ENCODE data around the gene ZDHHC20.

ZDHHC20 gene

DNA sequence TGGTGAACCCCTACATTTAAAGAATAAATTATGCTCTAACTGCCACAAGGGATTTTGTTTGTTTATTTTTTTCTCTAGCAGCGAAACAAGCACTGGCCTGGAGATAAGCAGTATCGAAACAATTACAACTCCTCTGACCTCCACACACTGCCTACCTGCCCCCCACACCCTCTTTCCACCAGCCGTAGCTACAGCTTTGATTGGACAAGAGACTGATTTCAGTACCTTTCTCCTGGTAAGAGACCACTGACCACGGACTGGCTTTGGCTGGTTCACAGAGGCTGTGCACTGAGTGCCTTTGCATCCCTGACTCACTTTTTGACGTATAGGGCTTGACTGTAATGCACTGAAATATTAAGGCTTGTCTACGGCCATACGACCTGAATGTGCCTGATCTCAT is 7.4 kb upstream of the ZDHHC20 start:
- Histone ChIP-seq H3K27ac (no peak overlapping the region), H3K27me3 (ENCODE audit: insufficient read depth, low read depth, severe bottlenecking) (no peaks in the 10 kb centered on the region), H3K9me3 (ENCODE audit: severe bottlenecking) (peaks cover 4% of the 10 kb centered on the region), H3K36me3 (no peaks in the 10 kb centered on the region), H3K4me3 (ENCODE audit: low read depth, low read length) (no peak overlapping the region)
- TF ChIP-seq, protein P1, sequence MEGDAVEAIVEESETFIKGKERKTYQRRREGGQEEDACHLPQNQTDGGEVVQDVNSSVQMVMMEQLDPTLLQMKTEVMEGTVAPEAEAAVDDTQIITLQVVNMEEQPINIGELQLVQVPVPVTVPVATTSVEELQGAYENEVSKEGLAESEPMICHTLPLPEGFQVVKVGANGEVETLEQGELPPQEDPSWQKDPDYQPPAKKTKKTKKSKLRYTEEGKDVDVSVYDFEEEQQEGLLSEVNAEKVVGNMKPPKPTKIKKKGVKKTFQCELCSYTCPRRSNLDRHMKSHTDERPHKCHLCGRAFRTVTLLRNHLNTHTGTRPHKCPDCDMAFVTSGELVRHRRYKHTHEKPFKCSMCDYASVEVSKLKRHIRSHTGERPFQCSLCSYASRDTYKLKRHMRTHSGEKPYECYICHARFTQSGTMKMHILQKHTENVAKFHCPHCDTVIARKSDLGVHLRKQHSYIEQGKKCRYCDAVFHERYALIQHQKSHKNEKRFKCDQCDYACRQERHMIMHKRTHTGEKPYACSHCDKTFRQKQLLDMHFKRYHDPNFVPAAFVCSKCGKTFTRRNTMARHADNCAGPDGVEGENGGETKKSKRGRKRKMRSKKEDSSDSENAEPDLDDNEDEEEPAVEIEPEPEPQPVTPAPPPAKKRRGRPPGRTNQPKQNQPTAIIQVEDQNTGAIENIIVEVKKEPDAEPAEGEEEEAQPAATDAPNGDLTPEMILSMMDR (IDR thresholded peaks at IDR 0.05; ENCODE audit: low read depth, low read length): no peak
- no peak for DNase-seq

DNA sequence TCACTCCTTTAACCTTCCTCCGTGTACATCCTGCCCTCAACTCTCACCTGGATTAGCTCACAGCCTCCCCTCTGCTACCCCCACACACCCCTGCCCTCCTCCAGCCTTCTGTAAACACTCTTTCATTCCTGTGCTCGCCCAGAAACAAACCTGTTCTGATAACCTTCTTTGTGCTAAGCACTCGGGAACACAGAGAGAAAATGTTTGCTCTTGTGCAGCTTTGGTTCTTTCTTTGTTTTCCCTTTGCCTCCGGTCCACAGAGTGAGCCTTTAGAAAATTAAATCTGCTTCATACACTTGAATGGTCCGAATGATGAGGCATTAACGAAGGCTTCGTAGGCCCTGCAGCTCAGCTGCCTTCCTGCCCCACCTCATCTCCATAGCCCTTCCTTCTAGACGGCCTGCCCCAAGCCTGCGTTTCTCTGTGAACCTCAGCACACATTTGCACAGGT is 6.6 kb upstream of the ZDHHC20 start:
- TF ChIP-seq, protein P1 (IDR thresholded peaks at IDR 0.05; ENCODE audit: low read depth, low read length): no peak
- no peaks in the 10 kb centered on the region for H3K27me3 ChIP-seq (ENCODE audit: insufficient read depth, low read depth, severe bottlenecking)
- no peak overlapping the region for H3K4me3 ChIP-seq (ENCODE audit: low read depth, low read length)
- H3K36me3 ChIP-seq: no peaks in the 10 kb centered on the region
- no peaks in the 10 kb centered on the region for H3K9me3 ChIP-seq (ENCODE audit: severe bottlenecking)
- no peak for DNase-seq
- no peak overlapping the region for H3K27ac ChIP-seq

DNA sequence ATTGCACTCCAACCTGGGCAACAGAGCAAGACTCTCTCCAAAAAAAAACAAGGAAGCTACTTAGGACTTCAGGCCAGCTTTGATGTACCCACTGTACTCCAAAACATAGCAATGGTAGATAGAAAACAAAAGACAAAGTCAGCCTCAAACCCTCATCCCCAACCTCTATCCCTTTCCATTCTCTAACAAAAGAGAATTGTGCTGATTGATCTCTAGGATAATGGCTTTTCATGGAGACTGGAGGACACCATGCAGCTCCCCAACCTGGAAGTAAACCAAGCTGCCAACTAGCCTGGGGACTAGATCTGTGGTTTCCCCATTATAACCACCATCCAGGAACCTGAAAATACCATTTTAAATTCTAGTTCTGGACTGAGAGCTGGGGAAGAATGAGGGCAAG is 4.3 kb upstream of the ZDHHC20 start:
- H3K36me3 ChIP-seq: peaks cover 7% of the 10 kb centered on the region
- H3K27me3 ChIP-seq (ENCODE audit: insufficient read depth, low read depth, severe bottlenecking): no peaks in the 10 kb centered on the region
- DNase-seq: no peak
- H3K9me3 ChIP-seq (ENCODE audit: severe bottlenecking): no peaks in the 10 kb centered on the region
- H3K4me3 ChIP-seq (ENCODE audit: low read depth, low read length): no peak overlapping the region
- TF ChIP-seq, protein P1 (IDR thresholded peaks at IDR 0.05; ENCODE audit: low read depth, low read length): no peak
- H3K27ac ChIP-seq: no peak overlapping the region

DNA sequence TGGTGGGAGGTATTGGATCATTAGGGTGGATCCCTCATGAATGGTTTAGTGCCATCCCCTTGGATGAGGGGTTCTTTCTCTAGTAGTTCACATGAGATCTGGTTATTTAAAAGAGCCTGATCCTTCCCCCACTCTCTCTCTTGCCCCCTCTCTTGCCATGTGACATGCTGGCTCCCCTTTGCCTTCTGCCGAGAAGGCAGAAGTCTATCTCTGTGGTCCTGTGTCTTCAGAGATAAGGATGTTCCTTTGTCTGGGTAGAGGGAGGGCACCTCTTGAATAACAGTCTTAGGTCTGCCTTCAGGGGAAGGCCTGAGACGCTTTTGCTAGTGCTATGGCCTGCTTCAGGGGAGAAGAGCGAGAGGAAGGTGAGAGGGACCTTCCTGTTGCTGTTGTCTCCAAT is 2.0 kb upstream of the ZDHHC20 start:
- Histone ChIP-seq H3K4me3 (ENCODE audit: low read depth, low read length) (no peak overlapping the region), H3K27me3 (ENCODE audit: insufficient read depth, low read depth, severe bottlenecking) (no peaks in the 10 kb centered on the region), H3K27ac (no peak overlapping the region), H3K36me3 (peaks cover 12% of the 10 kb centered on the region), H3K9me3 (ENCODE audit: severe bottlenecking) (no peaks in the 10 kb centered on the region)
- DNase-seq: no peak
- TF ChIP-seq, protein P1 (IDR thresholded peaks at IDR 0.05; ENCODE audit: low read depth, low read length): no peak

DNA sequence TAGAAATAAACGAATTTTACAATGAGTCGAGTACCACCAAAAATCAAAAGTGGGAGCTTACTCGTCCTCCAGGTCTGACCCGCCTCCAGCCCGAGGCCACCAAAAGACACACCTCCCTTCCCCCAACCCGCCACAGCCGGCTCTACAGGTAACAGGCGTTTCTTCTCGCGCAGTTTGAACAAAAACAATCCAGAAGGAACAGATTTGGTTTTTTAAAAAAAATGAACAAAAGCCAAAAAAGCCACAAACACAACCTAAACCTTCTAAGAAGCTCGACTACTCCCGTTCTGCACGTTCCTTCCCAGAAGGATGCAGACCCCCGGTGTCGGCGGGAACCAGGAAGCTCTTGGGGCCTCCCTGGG is 671 bp downstream of the ZDHHC20 start:
- Histone ChIP-seq H3K27ac (peak overlapping the region; percentile 96), H3K27me3 (ENCODE audit: insufficient read depth, low read depth, severe bottlenecking) (no peaks in the 10 kb centered on the region), H3K9me3 (ENCODE audit: severe bottlenecking) (no peaks in the 10 kb centered on the region), H3K4me3 (ENCODE audit: low read depth, low read length) (peak overlapping the region; percentile 99), H3K36me3 (peaks cover 12% of the 10 kb centered on the region)
- TF ChIP-seq, protein P1 (IDR thresholded peaks at IDR 0.05; ENCODE audit: low read depth, low read length): no peak
- DNase-seq: peak; percentile 71

DNA sequence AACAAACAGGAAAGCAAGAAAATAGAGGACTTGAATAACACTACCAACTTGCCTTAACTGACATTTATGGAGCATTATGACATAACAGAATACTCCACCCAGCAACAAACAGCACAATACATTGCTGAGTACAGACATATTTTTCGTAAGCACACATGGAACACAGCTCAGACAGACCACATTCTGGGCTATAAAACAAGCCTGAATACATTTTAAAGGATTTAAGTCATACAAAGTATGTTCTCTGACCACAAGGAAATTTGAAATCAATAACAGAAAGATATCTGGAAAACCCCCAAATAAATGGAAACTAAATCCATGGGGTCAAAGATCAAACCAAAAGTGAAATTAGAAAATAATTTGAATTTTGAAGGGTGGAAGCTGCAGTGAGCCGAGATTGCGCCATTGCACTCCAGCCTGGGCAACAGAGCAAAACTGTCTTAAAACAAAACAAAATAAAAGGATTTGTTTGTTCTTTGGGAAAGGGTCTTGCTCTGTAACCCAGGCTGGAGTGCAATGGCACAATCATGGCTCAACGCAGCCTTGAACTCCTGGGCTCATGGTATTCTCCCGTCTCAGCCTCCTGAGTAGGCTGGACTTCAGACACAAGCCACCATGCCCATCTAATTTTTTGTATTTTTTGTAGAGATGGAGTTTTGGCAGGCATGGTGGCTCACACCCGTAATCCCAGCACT is 5.6 kb downstream of the ZDHHC20 start:
- H3K27me3 ChIP-seq (ENCODE audit: insufficient read depth, low read depth, severe bottlenecking): no peaks in the 10 kb centered on the region
- TF ChIP-seq, protein P1 (IDR thresholded peaks at IDR 0.05; ENCODE audit: low read depth, low read length): no peak
- no peak overlapping the region for H3K27ac ChIP-seq
- H3K9me3 ChIP-seq (ENCODE audit: severe bottlenecking): no peaks in the 10 kb centered on the region
- DNase-seq: no peak
- no peak overlapping the region for H3K4me3 ChIP-seq (ENCODE audit: low read depth, low read length)
- peaks cover 9% of the 10 kb centered on the region for H3K36me3 ChIP-seq

All from WERI-Rb-1 (cell line).